Smooth muscle cell (in vitro differentiated cells): ENCODE results near the gene GPATCH4. TPM values are rescaled to one million over a fixed set of nuclear protein-coding genes. Genes with fewer than 3 reads are reported as not detected.

ENCODE experiments used
- DNase-seq: peaks from one replicate; lab custom pipeline; 2025; ENCODE audit not compliant: unreplicated experiment; lab: John Stamatoyannopoulos, UW
- H2AFZ ChIP-seq: fragments of 200-600 bp; sonication (generic); 2 replicates; pipeline ENCODE4 v1.6.0; 2016; ENCODE audit warnings: antibody characterized with exemption, low read depth, mild to moderate bottlenecking
- H3F3A ChIP-seq: fragments of 200-600 bp; sonication (generic); 2 replicates; pipeline ENCODE4 v1.6.0; 2017; ENCODE audit warnings: antibody characterized with exemption, low read depth
- H3K27ac ChIP-seq: fragments of 200-600 bp; sonication (generic); 2 replicates; pipeline ENCODE4 v1.5.1; 2016; ENCODE audit warnings: low read depth, mild to moderate bottlenecking
- H3K27me3 ChIP-seq: fragments of 200-600 bp; sonication (generic); 2 replicates; pipeline ENCODE4 v1.6.1; 2016; ENCODE audit warnings: low read depth, mild to moderate bottlenecking
- H3K36me3 ChIP-seq: fragments of 200-600 bp; sonication (generic); 2 replicates; pipeline ENCODE4 v1.5.1; 2016; ENCODE audit warnings: low read depth
- H3K4me1 ChIP-seq: fragments of 200-600 bp; sonication (generic); 2 replicates; pipeline ENCODE4 v1.5.1; 2016; ENCODE audit warnings: low read depth
- H3K4me2 ChIP-seq: fragments of 200-600 bp; sonication (generic); 2 replicates; pipeline ENCODE4 v1.6.0; 2016; ENCODE audit warnings: mild to moderate bottlenecking
- H3K4me3 ChIP-seq: fragments of 200-600 bp; sonication (generic); 2 replicates; pipeline ENCODE4 v1.5.1; 2016; ENCODE audit warnings: mild to moderate bottlenecking
- H3K79me2 ChIP-seq: fragments of 200-600 bp; sonication (generic); 2 replicates; pipeline ENCODE4 v1.6.0; 2016; ENCODE audit warnings: low read depth, mild to moderate bottlenecking
- H3K9ac ChIP-seq: fragments of 200-600 bp; sonication (generic); 2 replicates; pipeline ENCODE4 v1.6.0; 2016; ENCODE audit warnings: low read depth
- H3K9me3 ChIP-seq: fragments of 200-600 bp; sonication (generic); replicated peaks from 2 replicates; pipeline ENCODE4 v1.5.1; 2016; ENCODE audit warnings: low read depth
- H4K20me1 ChIP-seq: fragments of 200-600 bp; sonication (generic); 2 replicates; pipeline ENCODE4 v1.6.0; 2016; ENCODE audit warnings: low read depth
- CTCF ChIP-seq: fragments of 200-600 bp; sonication (generic); IDR thresholded peaks from 2 replicates; pipeline ENCODE4 v1.5.1; 2017; ENCODE audit warnings: borderline replicate concordance, mild to moderate bottlenecking, antibody characterized with exemption; ENCODE audit not compliant: insufficient read depth, poor library complexity, severe bottlenecking
- WGBS: methylation state at CpG from one replicate; pipeline ENCODE4 v1.1.7; 2016; ENCODE audit warnings: low lambda C conversion rate; 5-methylcytosine and 5-hydroxymethylcytosine counted together
- polyA plus RNA-seq: library from polyadenylated mRNA; unstranded; fragments of >200 nt; fragmentation: Nextera tagmentation; extraction: Ambion mirVana; gene quantifications from 2 replicates; pipeline ENCODE4 v1.2.1, GENCODE V29; 2016
- total RNA-seq: library from RNA; depleted of rRNA; stranded (reverse); fragments of >200 nt; gene quantifications from 2 replicates; pipeline ENCODE4 v1.2.3, GENCODE V29; 2014

Gene GPATCH4
- total and polyA plus RNA-seq, 2 experiments from 2014 or later: 11.9 to 19.9 TPM

- Histone ChIP-seq H3K36me3 (no peaks in the 10 kb centered on the region), H2AFZ (no peak overlapping the region), H3K27ac (no peak overlapping the region), H3K4me1 (peaks cover 7% of the 10 kb centered on the region), H3K4me3 (no peak overlapping the region), H3F3A (no peaks in the 10 kb centered on the region), H3K9ac (no peak overlapping the region), H4K20me1 (no peaks in the 10 kb centered on the region), H3K9me3 (no peaks in the 10 kb centered on the region), H3K27me3 (no peaks in the 10 kb centered on the region), H3K4me2 (no peak overlapping the region), H3K79me2 (peaks cover 20% of the 10 kb centered on the region)
- 37% methylated on average over 10 of the region's 10 CpGs for WGBS
- DNase-seq: no peak
- peak; percentile 29 for TF ChIP-seq CTCF
These were observed 1.3 kb upstream of the GPATCH4 start for GRCh38 chr1:156602557-156602993.

- DNase-seq: no peak
- Histone ChIP-seq H3K9ac (peak overlapping the region; percentile 76), H3K79me2 (peaks cover 20% of the 10 kb centered on the region), H3K4me1 (peaks cover 7% of the 10 kb centered on the region), H3K9me3 (no peaks in the 10 kb centered on the region), H3K27ac (peak overlapping the region; percentile 65), H3K4me2 (peak overlapping the region; percentile 91), H3K4me3 (peak overlapping the region; percentile 77), H3K27me3 (no peaks in the 10 kb centered on the region), H4K20me1 (no peaks in the 10 kb centered on the region), H3F3A (no peaks in the 10 kb centered on the region), H2AFZ (peak overlapping the region; percentile 97), H3K36me3 (no peaks in the 10 kb centered on the region)
- no peak for TF ChIP-seq CTCF
- 78% methylated on average over 12 of the region's 12 CpGs for WGBS
These were observed 613 bp upstream of the GPATCH4 start for GRCh38 chr1:156601892-156602291.

- WGBS: 7% methylated on average over 13 of the region's 13 CpGs
- no peak for DNase-seq
- H3F3A ChIP-seq: no peaks in the 10 kb centered on the region
These were observed 552 bp downstream of the GPATCH4 start for GRCh38 chr1:156600733-156601121.

More at GRCh38 chr1:156600733-156601121, 552 bp downstream of the GPATCH4 start:
- Histone ChIP-seq H3K79me2 (peaks cover 20% of the 10 kb centered on the region), H3K4me1 (peaks cover 7% of the 10 kb centered on the region), H3K27ac (peak overlapping the region; percentile 65), H3K9ac (peak overlapping the region; percentile 76), H3K9me3 (no peaks in the 10 kb centered on the region), H3K4me2 (peak overlapping the region; percentile 91), H2AFZ (peak overlapping the region; percentile 97), H3K36me3 (no peaks in the 10 kb centered on the region), H4K20me1 (no peaks in the 10 kb centered on the region), H3K4me3 (peak overlapping the region; percentile 77), H3K27me3 (no peaks in the 10 kb centered on the region)
- no peak for TF ChIP-seq CTCF
